DOHH2 (cell line): ENCODE measurements around the gene FCGBP.

Experiments used
- H3F3A ChIP-seq: fragments of 200-600 bp; sonication (generic), shearing (Covaris generic); 2 replicates; pipeline ENCODE4 v1.6.0; 2016; ENCODE audit warnings: antibody characterized with exemption, mild to moderate bottlenecking; ENCODE audit not compliant: control insufficient read depth, insufficient read depth
- H3K27ac ChIP-seq: fragments of 200-600 bp; sonication (generic); 2 replicates; pipeline ENCODE4 v1.5.1; 2014; ENCODE audit warnings: low read depth, mild to moderate bottlenecking, low read length, moderate library complexity
- H3K27me3 ChIP-seq: fragments of 200-600 bp; sonication (generic); 2 replicates; pipeline ENCODE4 v1.6.1; 2014; ENCODE audit warnings: mild to moderate bottlenecking, low read length, mixed read lengths; ENCODE audit not compliant: control insufficient read depth
- H3K36me3 ChIP-seq: fragments of 200-600 bp; sonication (generic); 2 replicates; pipeline ENCODE4 v1.6.1; 2014; ENCODE audit warnings: mild to moderate bottlenecking, low read length, moderate library complexity, mixed read lengths; ENCODE audit not compliant: control insufficient read depth
- H3K4me1 ChIP-seq: fragments of 200-600 bp; sonication (generic); 2 replicates; pipeline ENCODE4 v1.6.1; 2014; ENCODE audit warnings: mild to moderate bottlenecking, low read length, mixed read lengths; ENCODE audit not compliant: control insufficient read depth
- H3K4me2 ChIP-seq: fragments of 200-600 bp; sonication (generic); 2 replicates; pipeline ENCODE4 v1.6.0; 2014; ENCODE audit warnings: mild to moderate bottlenecking, low read length, moderate library complexity
- H3K4me3 ChIP-seq: fragments of 200-600 bp; sonication (generic); 2 replicates; pipeline ENCODE4 v1.5.1; 2014; ENCODE audit warnings: mild to moderate bottlenecking, low read length, mixed read lengths
- H3K79me2 ChIP-seq: fragments of 200-600 bp; sonication (generic); 2 replicates; pipeline ENCODE4 v1.6.1; 2014; ENCODE audit warnings: mild to moderate bottlenecking, low read length, mixed read lengths; ENCODE audit not compliant: control insufficient read depth
- H3K9me2 ChIP-seq: fragments of 200-600 bp; sonication (generic); replicated peaks from 2 replicates; pipeline ENCODE4 v1.6.1; 2014; ENCODE audit warnings: mild to moderate bottlenecking, low read length, mixed read lengths; ENCODE audit not compliant: control insufficient read depth
- H3K9me3 ChIP-seq: fragments of 200-600 bp; sonication (generic); 2 replicates; pipeline ENCODE4 v1.6.1; 2014; ENCODE audit warnings: antibody characterized with exemption, low read length, mixed read lengths; ENCODE audit not compliant: control insufficient read depth, insufficient read depth
- H4K20me1 ChIP-seq: fragments of 200-600 bp; sonication (generic); 2 replicates; pipeline ENCODE4 v1.6.0; 2014; ENCODE audit warnings: low read depth, mild to moderate bottlenecking, antibody characterized with exemption, low read length, moderate library complexity; ENCODE audit not compliant: control insufficient read depth, insufficient read depth
- EZH2phosphoT487 ChIP-seq: fragments of 200-600 bp; sonication (generic); IDR thresholded peaks from 2 replicates; pipeline ENCODE4 v1.6.1; 2017; ENCODE audit warnings: borderline replicate concordance, mild to moderate bottlenecking, antibody characterized with exemption, low read length, moderate library complexity, mixed read lengths
- TF ChIP-seq, protein P1 (sequence below): fragments of 200-600 bp; sonication (generic); IDR thresholded peaks from one replicate; pipeline ENCODE4 v1.5.1; 2014; ENCODE audit warnings: antibody characterized with exemption, mild to moderate bottlenecking, low read depth, low read length; ENCODE audit not compliant: poor library complexity, severe bottlenecking

The FCGBP gene

DNA sequence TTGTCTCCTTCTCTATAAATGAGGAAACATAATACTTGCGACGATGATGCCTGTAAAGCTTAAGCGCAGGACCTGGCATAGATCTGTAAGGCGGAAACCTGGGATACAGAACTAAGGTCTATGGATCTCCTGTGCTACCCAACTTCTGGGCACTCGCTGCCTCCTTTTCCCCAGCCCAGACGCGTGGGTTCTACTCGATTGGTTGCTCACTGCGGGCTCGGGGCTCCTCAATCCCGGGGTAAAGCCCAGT, 35.9 kb upstream of the FCGBP start:
- TF ChIP-seq EZH2phosphoT487, result no peak
- TF ChIP-seq, protein P1, sequence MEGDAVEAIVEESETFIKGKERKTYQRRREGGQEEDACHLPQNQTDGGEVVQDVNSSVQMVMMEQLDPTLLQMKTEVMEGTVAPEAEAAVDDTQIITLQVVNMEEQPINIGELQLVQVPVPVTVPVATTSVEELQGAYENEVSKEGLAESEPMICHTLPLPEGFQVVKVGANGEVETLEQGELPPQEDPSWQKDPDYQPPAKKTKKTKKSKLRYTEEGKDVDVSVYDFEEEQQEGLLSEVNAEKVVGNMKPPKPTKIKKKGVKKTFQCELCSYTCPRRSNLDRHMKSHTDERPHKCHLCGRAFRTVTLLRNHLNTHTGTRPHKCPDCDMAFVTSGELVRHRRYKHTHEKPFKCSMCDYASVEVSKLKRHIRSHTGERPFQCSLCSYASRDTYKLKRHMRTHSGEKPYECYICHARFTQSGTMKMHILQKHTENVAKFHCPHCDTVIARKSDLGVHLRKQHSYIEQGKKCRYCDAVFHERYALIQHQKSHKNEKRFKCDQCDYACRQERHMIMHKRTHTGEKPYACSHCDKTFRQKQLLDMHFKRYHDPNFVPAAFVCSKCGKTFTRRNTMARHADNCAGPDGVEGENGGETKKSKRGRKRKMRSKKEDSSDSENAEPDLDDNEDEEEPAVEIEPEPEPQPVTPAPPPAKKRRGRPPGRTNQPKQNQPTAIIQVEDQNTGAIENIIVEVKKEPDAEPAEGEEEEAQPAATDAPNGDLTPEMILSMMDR, result no peak
- Histone ChIP-seq H4K20me1 (no peaks in the 10 kb centered on the region), H3K27ac (peak overlapping the region; percentile 62), H3K36me3 (peaks cover 36% of the 10 kb centered on the region), H3F3A (no peaks in the 10 kb centered on the region), H3K27me3 (no peaks in the 10 kb centered on the region), H3K79me2 (peaks cover 29% of the 10 kb centered on the region), H3K4me1 (peaks cover 24% of the 10 kb centered on the region), H3K4me2 (peak overlapping the region; percentile 95), H3K9me2 (no peaks in the 10 kb centered on the region), H3K9me3 (no peaks in the 10 kb centered on the region), H3K4me3 (peak overlapping the region; percentile 92)

DNA sequence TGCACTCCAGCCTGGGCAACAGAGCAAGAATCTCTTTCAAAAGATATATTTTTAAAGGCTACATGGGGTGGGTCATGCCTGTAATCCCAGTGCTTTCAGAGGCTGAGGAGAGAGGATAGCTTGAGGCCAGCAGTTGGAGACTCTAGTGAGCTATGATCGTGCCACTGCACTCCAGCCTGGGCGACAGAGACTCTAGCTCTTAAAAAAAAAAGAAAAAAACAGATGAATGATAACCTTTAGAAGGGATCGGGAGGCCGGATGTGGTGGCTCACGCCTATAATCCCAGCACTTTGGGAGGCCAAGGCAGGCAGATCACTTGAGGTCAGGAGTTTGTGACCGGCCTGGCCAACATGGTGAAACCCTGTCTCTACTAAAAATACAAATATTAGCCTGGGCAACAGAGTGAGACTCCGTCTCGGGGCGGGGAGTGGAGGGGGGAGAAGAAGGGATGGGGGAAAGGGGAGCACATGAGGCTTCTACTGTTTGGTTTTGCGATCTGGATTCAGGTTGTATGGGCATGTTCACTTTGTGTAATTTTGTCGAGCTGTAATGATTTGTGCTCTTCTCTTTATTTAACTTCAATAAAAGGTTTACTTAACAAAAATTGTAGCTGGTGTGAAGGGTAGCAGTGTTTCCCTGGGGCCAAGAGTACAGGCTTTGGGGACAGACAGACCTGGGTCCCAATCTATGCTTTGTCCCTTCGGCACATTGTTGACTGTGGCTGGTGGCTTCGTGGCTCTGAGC, 35.4 kb upstream of the FCGBP start:
- Histone ChIP-seq H3F3A (no peaks in the 10 kb centered on the region), H3K4me3 (peak overlapping the region; percentile 92), H3K9me2 (no peaks in the 10 kb centered on the region), H4K20me1 (no peaks in the 10 kb centered on the region), H3K36me3 (peaks cover 33% of the 10 kb centered on the region), H3K27me3 (no peaks in the 10 kb centered on the region), H3K79me2 (peaks cover 29% of the 10 kb centered on the region), H3K9me3 (no peaks in the 10 kb centered on the region), H3K4me2 (peak overlapping the region; percentile 95), H3K4me1 (peaks cover 24% of the 10 kb centered on the region), H3K27ac (peak overlapping the region; percentile 62)
- TF ChIP-seq, protein P1, result no peak
- TF ChIP-seq EZH2phosphoT487, result no peak

DNA sequence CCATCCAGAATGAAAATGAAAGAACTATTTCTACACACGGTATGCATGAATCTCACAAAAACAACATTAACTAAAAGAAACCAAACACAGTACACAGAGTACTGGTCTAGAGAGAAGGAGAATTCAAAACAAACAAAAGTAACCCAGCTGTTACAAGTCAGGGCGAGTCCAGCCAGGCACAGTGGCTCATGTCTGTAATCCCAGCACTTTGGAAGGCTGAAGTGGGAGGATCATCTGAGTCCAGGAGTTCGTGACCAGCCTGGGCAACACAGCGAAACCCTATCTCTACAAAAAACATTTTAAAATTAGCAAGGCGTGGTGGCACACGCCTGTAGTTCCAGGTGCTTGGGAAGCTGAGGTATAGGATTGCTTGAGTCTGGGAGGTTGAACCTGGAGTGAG, 34.8 kb upstream of the FCGBP start:
- no peaks in the 10 kb centered on the region for H3K9me3 ChIP-seq
- no peaks in the 10 kb centered on the region for H4K20me1 ChIP-seq
- peaks cover 24% of the 10 kb centered on the region for H3K4me1 ChIP-seq
- H3K4me3 ChIP-seq, result peak overlapping the region; percentile 92; the same call in 1 of the 2 replicates
- peaks cover 29% of the 10 kb centered on the region for H3K79me2 ChIP-seq
- peaks cover 27% of the 10 kb centered on the region for H3K36me3 ChIP-seq
- TF ChIP-seq, protein P1, result no peak
- TF ChIP-seq EZH2phosphoT487, result no peak
- peaks cover under 1% of the 10 kb centered on the region; the same call in 1 of the 2 replicates for H3F3A ChIP-seq
- H3K27me3 ChIP-seq, result no peaks in the 10 kb centered on the region
- H3K9me2 ChIP-seq, result no peaks in the 10 kb centered on the region
- peak overlapping the region; percentile 95; the same call in 1 of the 2 replicates for H3K4me2 ChIP-seq
- H3K27ac ChIP-seq, result no peak overlapping the region
